Measurements from ENCODE around the gene ANO4.

The ANO4 gene

DNA sequence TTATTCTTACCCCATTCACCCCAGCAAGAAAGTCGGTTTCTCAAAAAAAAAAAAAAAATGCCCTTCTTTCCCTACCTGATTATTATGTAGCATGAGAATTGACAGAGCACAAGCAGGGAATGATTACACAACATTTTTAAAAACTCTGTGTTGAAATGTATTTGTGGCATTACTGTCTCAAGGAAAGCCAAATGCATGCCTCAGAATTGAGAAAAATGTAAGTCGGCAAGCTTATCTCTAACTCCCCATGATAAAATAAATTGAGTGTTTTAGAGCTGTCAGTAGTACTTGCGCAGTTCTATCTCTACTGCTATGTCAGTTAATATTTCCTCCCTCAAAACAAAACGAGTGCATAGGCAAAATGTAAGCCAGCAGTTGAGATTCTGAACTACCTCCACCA, 25.7 kb downstream of the ANO4 start:
- DNase-seq, result no peak

- peak; percentile 67 for DNase-seq
These were observed 29.4 kb downstream of the ANO4 start for GRCh38 chr12:100823963-100824362.

GRCh38 chr12:100824476-100824875, 29.9 kb downstream of the ANO4 start:
- DNase-seq, result no peak

GRCh38 chr12:100826323-100826722, 31.7 kb downstream of the ANO4 start:
- peak; percentile 81 for DNase-seq

DNA sequence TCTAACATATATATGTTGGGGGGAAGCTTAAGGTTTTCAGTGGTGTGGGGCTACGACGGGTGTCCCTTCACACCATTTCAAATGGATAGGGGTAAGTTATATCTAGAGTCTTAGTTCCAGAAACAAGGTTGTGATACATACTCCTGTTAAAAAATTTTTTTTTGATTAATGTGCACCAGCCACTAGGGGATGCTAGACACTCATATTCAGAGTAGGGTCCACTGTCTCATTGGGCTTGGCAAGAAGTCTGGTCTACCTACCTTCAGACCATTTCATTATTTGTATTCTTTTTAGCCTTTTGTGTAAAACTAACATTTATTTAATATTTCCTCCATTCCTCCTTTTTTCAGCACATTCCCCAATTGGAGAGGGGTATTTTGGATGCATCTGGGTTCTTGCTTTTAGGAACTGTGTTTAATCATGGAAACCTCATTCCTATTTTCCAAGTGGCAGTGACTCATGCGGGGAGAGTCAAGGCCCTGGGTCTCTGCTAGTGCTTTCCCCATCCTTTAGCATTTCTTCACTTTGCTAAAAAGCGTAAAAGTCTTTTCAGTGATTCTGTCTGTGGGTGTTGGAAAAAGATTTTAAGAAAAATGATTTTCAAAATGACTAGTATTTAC, 33.4 kb downstream of the ANO4 start:
- no peak for DNase-seq

DNA sequence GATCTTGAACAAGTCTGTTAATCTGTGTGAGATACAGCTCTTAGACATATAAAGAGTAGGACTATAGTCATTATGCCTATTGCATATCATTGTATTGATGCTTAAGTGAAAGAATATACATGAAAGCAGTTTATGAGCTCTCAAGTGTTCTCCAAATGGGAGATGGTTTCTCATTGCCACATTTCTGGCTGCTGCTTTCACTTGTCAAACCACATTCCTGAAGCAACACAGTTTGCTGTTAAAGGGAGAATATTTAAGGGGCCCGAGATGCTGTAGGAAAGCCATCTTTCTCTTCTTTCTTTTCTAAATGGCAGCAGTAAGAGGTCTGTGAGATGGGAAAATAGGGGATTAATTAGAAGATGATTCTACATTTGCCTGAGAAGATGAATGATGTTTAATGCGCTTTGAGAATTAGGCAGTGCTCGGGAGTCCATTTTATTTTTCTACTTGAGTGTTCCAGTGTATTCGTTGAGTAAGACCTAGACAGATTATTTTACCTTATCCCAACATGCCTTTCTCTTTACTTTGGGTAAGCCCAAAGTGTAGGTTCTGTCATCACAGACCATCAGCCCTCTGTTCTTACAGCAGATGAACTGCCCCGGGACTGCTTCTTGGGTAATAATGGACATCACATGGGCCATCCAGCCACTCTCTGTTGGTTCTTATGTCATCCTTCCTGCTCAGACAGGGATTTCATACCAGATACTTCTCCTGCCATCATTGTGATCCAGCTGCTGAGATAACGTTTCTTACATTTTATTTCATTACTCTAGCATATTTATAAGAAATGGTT, 35.6 kb downstream of the ANO4 start:
- peak; percentile 64 for DNase-seq

DNA sequence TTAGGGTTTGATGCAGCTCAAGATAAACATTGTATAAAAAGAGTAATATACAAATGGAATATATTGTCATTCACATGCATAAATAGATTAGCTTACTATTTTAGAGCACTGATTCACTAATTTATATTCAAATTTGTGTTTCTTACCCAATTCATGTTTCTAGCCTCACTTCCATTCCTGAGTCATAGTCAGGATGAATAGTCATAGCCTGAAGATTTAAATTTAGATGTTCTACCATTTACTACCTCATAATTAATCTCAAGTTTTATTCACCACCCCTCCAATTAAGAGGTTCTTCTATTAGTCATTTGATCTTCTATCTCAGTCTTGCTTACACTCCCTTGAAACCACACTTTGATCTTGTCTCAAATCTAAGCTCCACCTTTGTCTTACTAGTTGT, 38.7 kb downstream of the ANO4 start:
- DNase-seq, result no peak

- DNase-seq, result peak; percentile 75
These were observed 46.2 kb downstream of the ANO4 start for GRCh38 chr12:100840748-100841147.

DNA sequence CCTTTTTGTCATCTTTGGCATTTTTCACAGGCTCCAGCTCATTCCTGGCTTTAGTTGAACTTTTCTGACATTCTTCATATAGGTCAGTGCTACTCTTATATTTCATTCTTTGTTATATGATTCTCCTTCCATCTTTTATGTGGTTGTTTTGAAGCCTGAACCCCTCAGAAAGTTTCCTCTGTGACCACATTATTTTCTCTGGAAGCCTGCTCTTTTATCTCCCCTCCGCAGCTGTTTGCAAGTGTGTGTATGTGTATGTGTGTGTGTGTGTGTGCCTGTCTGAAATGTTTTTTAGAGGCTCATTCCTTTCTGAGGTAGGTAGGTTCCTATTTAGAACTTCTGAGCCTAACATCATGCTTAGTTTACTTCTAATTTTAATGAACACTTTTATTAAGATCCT, 47.6 kb downstream of the ANO4 start:
- DNase-seq, result no peak

DNA sequence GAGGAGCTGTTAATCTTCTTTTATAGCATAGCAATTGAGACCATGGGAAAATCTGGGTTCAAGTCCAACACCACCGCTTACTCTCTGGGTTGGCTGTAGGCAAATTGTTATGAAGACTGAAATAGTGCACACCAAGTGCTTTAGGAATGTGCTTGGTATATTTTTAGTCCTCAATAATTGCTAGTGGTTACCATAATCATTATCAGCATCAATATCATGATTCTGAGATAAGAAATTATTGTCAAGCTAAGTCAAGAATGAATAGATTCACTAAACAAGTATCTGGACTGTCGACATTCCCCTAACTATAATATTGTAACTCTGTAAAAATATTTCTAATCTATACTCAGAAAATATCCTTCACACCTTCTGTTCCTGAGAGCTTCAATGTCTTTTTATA, 48.5 kb downstream of the ANO4 start:
- no peak for DNase-seq

GRCh38 chr12:100845095-100845494, 50.5 kb downstream of the ANO4 start:
- peak; percentile 77 for DNase-seq

- no peak for DNase-seq
These were observed 57.1 kb downstream of the ANO4 start for GRCh38 chr12:100851637-100852036.

- no peak for DNase-seq
These were observed 62.8 kb downstream of the ANO4 start for GRCh38 chr12:100857418-100857817.

DNA sequence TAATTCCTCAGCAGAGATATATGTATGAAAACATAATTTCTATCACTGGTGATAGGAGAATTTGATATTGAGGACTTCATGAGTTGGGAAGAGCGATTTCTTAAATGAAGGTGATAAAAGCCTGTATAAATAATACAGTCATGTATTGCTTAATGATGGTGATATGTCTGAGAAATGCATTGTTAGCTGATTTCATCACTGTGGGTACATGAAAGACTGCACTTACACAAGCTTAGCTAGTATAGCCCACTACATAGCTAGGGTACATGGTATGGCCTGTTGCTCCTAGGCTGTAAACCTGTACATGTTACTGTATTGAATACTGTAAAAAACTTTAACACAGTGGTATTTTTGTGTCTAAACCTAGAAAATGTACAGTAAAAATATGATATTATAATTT, 63.4 kb downstream of the ANO4 start:
- no peak for DNase-seq

DNA sequence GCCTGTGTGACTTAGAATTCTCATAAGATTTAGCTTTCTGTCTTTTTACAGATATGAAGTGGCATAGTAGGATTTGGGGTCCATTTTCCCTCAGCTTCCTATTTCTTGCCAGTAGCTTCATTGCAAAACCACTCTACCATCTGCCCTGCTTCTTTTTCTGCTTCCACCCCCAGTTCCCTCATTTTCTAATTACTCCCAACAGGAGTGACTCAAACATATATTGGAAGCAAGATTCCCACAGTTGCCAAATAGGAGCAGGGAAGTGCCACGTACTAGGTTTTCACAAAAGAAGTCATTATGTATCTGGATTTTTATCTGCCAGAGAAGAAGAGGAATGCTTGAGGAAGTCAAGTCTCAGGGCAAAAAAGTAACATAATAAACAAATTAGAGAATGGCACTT, 64.1 kb downstream of the ANO4 start:
- no peak for DNase-seq

DNA sequence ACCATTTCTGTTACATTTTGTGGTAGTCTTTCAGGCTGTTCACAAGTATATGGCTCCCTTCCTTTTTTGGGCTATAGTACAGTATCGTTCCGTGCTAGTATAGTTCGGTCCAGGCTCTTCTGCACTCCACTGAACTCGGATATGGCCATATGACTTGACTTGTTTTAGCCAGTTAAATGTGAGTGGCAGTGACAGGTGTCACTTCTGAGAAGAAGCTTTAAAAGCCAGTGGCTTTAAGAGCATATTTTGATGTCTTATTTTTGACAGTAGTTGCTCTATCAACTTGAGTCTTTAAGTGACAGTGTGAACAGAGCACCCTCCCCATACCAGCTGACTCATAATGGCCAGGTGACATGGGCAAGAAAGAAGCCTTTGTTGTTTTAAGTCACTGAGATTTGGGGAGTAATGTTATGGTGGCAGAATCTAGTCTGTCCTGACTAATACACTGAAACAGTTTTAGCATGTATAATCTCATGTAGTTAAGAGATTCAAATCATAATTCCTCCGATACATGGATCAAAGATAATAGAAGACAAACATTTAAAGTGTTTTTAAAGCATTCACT, 64.6 kb downstream of the ANO4 start:
- peak; percentile 69 for DNase-seq

DNA sequence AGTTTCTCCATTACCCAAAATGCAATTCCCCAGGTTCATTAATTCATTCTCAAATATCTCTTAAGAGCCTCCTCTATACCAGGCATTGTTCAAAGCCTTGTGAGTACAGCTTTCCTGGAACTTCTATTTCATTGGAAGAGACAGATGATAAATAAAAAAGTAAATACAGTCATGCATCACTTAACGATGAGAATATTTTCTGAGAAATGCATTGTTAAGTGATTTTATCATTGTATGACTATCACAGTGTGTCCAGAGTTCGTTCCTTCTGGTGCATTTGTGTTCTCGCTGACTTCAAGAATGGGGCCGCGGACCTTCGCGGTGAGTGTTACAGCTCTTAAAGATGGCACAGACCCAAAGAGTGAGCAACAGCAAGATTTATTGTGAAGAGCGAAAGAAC, 66.0 kb downstream of the ANO4 start:
- no peak for DNase-seq

- no peak for DNase-seq
These were observed 68.1 kb downstream of the ANO4 start for GRCh38 chr12:100862676-100863075.

GRCh38 chr12:100864366-100864765, 69.8 kb downstream of the ANO4 start:
- DNase-seq, result no peak

DNA sequence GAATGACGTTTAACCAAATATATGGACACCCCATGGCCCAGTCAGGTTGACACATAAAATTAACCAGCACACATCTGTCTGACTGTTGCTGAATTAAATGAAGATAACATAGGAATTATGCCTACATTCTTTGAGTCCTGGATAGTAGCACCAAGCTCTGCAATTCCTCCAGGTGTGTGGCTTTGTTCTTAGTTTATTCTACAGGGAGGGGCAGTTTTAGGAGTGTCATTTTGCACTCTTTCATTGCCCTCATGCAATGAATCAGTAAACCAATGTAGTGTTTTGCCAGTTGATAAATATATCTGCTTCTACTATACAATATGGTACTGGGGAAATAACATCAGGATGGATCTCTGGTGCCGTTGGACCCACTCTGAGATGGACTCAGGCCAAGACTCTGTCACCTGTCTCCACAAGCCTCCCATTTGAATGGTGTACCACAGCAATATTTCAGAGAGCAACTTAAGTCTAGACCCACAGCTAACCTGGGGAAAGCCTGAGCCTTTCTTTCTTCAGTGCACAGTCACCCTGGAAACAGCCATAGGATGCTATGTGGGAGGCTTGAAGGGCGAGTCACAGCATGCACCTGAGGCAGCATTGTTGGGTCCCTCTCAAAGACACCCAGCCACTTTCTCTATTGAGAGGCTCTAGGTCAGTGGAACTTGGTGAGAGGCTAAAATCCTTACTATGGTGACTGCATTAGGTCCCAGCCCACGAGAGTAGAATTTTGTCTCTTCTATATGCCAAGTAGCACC, 73.2 kb downstream of the ANO4 start:
- DNase-seq, result peak; percentile 88

GRCh38 chr12:100868487-100868886, 73.9 kb downstream of the ANO4 start:
- DNase-seq, result peak; percentile 69

DNA sequence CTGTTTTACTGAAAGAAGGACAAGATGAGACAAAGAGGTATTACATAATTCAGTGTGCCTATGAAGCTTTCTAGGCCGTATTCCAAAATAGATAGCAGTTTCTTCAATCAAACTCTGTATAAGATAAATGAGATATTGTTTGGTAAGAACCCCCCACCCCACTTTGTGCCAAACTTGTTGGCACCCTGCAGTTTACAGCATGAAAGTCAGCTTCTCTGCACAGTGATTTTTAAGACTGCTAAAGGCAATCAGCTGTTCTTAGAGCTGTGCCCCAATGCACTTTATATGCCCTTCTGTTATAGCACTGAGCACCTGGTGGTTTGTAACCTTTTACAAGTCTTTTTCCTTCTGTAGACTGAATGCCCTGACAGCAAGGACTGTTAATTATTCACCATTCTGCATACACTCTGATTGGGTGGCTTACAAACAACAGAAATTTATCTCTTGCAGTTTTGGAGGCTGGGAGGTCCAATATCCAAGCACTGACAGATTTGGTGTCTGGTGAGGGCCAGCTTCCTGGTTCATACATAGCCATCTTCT, 76.7 kb downstream of the ANO4 start:
- no peak for DNase-seq

GRCh38 chr12:100875156-100875555, 80.6 kb downstream of the ANO4 start:
- no peak for DNase-seq

Data from islet precursor cell (in vitro differentiated cells).